Measurements from ENCODE around the gene APOA4.

Gene APOA4

DNA sequence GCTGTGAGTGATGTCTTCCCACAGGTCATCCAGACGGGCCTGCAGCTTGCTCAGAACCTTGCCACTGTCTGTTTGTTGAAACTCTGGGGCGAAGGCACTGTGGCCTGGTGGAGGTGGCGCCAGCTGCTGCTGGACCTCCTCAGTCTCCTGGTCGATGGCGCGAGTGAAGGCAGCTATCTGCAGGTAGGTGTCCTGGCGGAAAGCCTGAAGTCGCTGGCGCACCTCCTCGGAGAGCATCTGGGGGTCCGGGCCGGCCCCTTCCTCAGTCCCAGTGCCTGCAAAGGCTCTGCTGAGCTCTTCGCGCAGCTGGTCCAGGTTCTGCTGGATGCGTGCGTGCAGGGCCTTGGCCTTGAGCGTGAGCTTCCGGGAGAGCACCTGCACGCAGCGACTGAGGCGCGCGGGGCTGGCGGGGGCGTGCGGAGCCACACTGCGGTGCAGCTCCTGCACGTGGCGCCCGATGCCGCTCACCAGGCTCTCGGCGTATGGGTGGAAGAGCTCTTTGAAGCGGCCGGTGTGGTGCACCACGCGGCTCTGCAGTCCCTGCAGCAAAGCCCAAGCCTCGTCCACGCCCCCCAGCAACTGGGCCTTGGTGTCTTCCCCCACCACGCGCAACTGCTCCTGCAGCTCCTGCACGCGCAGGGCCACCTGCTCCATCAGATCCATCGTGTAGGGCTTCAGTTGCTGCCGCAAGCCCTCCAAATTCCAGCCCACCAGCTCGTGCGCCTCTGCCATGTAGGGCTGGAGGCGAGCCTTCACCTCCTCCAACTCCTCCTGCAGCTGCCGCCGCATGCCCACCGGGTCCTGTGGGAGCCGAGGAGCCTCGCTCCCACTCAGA is 32.7 kb downstream of the APOA4 start:
- TF ChIP-seq, protein P1, sequence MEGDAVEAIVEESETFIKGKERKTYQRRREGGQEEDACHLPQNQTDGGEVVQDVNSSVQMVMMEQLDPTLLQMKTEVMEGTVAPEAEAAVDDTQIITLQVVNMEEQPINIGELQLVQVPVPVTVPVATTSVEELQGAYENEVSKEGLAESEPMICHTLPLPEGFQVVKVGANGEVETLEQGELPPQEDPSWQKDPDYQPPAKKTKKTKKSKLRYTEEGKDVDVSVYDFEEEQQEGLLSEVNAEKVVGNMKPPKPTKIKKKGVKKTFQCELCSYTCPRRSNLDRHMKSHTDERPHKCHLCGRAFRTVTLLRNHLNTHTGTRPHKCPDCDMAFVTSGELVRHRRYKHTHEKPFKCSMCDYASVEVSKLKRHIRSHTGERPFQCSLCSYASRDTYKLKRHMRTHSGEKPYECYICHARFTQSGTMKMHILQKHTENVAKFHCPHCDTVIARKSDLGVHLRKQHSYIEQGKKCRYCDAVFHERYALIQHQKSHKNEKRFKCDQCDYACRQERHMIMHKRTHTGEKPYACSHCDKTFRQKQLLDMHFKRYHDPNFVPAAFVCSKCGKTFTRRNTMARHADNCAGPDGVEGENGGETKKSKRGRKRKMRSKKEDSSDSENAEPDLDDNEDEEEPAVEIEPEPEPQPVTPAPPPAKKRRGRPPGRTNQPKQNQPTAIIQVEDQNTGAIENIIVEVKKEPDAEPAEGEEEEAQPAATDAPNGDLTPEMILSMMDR (IDR thresholded peaks at IDR 0.05; ENCODE audit: insufficient read depth, low read depth, low read length, missing control alignments), result no peak
- no peak overlapping the region for H3K4me3 ChIP-seq (ENCODE audit: low read length)
- no peak for DNase-seq (ENCODE audit: low read depth)

DNA sequence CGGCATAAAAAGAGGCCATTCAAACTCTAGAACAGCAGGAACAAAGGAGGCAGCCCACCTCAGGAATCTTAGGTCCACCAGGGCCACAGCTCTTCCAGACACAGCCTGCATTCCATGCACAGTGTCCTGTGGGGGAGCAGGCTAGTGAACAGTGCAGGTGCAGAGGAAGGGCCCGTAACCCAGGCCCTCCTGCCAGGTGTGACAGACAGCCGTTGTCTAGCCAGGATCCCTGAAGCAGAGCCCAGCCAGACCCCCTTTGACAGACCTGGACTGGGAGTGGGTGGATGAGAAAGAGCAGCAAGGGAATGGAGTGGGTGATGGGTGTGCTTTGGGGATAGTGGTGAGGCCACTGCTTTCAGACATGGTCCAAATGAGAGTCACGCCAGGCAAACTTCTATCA is 34.1 kb downstream of the APOA4 start:
- no peak for DNase-seq (ENCODE audit: low read depth)
- H3K4me3 ChIP-seq (ENCODE audit: low read length), result no peak overlapping the region
- TF ChIP-seq, protein P1 (IDR thresholded peaks at IDR 0.05; ENCODE audit: insufficient read depth, low read depth, low read length, missing control alignments), result no peak

DNA sequence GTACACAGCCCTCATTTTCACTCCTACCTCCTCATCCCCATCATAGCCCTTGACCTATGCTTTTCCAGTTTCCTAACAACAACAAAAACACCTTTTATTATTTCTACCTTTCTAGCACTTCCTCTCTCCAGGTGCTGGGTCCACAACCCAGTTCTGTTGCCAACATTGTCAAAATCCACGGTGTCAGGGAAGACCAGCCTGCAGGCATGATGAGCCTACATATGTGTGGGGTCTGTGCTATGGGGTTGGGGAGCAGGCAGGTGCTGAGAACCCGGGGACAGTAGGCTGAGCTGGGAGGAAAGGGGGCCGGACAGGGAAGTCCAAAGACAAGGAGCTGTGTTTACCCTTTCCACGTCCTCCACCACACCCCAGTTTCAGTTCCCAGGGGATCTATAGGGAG is 34.6 kb downstream of the APOA4 start:
- DNase-seq (ENCODE audit: low read depth), result no peak
- TF ChIP-seq, protein P1 (IDR thresholded peaks at IDR 0.05; ENCODE audit: insufficient read depth, low read depth, low read length, missing control alignments), result no peak
- peak overlapping the region; percentile 89 for H3K4me3 ChIP-seq (ENCODE audit: low read length)

DNA sequence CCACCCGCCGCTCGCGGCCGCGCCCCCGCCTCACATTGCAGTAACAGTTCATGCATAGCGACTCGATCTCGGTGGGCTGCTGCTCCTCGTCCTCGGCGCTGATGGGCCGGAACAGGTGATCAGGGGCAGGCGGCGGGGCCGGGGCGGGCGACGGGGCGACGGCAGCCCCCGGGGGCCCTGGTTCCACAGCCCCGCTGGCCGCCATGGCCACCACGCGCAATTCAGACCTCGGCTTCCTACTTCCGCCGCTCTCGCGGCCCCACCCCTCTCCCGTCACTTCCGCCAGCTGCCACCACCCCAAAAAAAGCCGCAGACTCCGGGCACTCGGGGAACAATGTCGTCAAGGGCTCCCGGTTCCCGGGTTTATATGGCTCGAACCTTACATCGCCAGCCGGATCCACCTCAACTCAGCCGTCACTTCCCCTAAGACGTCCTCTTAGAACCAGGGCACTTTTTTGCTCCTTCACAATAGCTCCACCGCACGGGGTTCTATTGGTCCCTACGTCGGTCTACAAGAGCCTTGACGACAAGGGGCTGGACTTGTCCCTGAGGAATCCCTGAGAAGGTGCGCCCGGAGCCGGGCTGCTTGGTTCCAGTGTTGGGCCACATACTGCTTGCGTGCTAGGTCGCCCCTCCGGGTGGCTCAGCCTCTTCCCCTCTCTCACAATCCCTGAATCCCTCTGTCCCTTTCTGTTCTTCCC is 35.2 kb downstream of the APOA4 start, which contains the start of gene ZPR1:
ZPR1 (minus strand) TSS at position 238 of the 701 bp plus-strand sequence; CDS start at position 205, 33 bp downstream.
- H3K4me3 ChIP-seq (ENCODE audit: low read length), result peak within 1 kb of the TSS; percentile 89
- peak; percentile 72 for DNase-seq (ENCODE audit: low read depth)
- TF ChIP-seq, protein P1 (IDR thresholded peaks at IDR 0.05; ENCODE audit: insufficient read depth, low read depth, low read length, missing control alignments), result no peak

DNA sequence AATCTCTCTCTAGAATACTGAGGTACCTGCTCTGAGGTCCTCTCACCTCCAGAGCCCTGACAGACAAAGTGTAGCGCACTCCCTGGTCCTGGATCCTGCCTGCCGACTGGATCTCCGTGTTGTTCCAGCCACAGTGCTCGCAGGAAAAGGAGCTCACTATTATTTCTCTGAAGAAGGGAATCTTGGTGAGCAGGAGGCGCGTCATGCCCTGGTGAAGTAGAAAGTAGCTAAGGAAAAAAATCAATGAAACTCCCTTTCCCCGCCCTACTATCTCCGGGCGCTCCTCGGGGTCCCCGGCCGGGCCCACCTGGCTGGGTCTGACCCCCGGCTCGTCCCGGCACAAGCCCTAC is 35.7 kb downstream of the APOA4 start:
- no peak for DNase-seq (ENCODE audit: low read depth)
- H3K4me3 ChIP-seq (ENCODE audit: low read length), result peak overlapping the region; percentile 89
- TF ChIP-seq, protein P1 (IDR thresholded peaks at IDR 0.05; ENCODE audit: insufficient read depth, low read depth, low read length, missing control alignments), result no peak

DNA sequence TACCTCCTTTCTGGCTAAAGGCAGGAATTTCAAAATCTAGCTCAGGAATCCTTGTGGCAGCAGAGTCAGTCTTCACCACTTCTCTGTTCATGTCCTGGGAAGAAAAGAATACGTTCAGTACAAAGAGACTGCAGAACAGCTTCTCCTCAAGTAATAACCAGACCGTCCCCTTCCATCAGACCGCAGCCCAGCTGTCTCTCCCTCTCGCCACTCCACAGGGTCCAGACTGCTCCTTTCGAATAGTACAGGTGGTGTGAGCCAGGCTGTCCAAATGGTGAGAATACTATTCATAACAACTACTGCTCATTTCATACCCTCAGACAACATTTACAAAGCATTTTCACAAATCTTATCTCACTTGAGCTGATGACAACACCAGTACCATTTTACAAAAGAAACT is 36.1 kb downstream of the APOA4 start:
- DNase-seq (ENCODE audit: low read depth), result no peak
- H3K4me3 ChIP-seq (ENCODE audit: low read length), result peak overlapping the region; percentile 89
- TF ChIP-seq, protein P1 (IDR thresholded peaks at IDR 0.05; ENCODE audit: insufficient read depth, low read depth, low read length, missing control alignments), result no peak

All from epithelial cell of esophagus (primary cell).